Coronary artery (tissue), 2 donors: ENCODE measurements around the gene PUM1.

Experiments used
- DNase-seq: peaks from one replicate; pipeline ENCODE4 v3.0.0-alpha.2; 2017; ENCODE audit warnings: low spot score
- H3K27ac ChIP-seq, 2 donors: fragments of 200-600 bp; sonication (generic); one replicate each; pipeline ENCODE4 v1.5.1; 2016 to 2019
- H3K4me3 ChIP-seq: fragments of 200-600 bp; sonication (generic); 2 replicates; pipeline ENCODE4 v1.5.1; 2016; ENCODE audit warnings: mild to moderate bottlenecking, moderate library complexity
- TF ChIP-seq, protein P1 (sequence below): fragments of 200-600 bp; sonication (generic); IDR thresholded peaks from one replicate; pipeline ENCODE4 v1.5.1; 2019; ENCODE audit warnings: antibody characterized with exemption

Gene PUM1

DNA sequence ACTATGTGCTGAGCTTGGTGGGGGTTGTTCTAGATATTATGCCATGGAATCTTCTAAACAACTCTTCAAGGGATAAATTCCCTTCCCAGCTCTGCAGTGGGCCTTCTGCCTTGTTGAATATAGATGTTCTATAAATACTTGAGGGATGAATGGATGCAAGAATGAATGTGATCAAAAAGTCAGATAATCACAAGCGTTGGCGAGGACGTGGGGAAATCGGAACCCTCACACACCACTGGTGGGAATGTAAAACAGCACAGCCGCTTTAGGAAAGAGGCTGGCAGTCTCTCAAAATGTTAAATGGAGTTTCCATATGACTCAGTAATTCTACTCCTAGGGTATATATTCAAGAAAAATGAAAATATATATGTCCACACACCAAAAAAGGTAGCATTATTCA is 176.0 kb downstream of the PUM1 start:
- no peak for DNase-seq
- peak overlapping the region; percentile 89 to 93 for H3K27ac ChIP-seq
- TF ChIP-seq, protein P1, sequence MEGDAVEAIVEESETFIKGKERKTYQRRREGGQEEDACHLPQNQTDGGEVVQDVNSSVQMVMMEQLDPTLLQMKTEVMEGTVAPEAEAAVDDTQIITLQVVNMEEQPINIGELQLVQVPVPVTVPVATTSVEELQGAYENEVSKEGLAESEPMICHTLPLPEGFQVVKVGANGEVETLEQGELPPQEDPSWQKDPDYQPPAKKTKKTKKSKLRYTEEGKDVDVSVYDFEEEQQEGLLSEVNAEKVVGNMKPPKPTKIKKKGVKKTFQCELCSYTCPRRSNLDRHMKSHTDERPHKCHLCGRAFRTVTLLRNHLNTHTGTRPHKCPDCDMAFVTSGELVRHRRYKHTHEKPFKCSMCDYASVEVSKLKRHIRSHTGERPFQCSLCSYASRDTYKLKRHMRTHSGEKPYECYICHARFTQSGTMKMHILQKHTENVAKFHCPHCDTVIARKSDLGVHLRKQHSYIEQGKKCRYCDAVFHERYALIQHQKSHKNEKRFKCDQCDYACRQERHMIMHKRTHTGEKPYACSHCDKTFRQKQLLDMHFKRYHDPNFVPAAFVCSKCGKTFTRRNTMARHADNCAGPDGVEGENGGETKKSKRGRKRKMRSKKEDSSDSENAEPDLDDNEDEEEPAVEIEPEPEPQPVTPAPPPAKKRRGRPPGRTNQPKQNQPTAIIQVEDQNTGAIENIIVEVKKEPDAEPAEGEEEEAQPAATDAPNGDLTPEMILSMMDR, result no peak
- H3K4me3 ChIP-seq, result no peak overlapping the region

DNA sequence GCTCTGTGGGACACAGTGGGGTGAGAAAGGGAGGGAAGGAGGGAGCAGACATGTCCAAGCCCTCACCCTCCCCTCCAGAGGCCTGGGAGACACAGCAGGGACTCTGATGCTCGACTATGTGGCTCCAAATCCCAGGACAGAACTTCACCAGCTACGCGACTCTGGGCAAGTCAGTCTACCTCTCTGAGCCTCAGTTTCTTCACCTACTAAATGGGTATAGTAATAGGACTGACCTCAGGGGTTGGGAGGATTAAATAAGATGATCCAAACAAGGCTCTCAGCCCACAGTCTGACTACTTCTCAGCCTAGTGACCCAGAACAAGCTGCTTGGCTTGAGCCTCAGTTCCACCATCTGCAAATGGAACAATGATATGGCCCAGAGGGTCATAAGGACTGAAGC is 176.5 kb downstream of the PUM1 start:
- TF ChIP-seq, protein P1, result no peak
- no peak for DNase-seq
- peak overlapping the region; percentile 14 for H3K4me3 ChIP-seq
- peak overlapping the region; percentile 89 to 93 for H3K27ac ChIP-seq

DNA sequence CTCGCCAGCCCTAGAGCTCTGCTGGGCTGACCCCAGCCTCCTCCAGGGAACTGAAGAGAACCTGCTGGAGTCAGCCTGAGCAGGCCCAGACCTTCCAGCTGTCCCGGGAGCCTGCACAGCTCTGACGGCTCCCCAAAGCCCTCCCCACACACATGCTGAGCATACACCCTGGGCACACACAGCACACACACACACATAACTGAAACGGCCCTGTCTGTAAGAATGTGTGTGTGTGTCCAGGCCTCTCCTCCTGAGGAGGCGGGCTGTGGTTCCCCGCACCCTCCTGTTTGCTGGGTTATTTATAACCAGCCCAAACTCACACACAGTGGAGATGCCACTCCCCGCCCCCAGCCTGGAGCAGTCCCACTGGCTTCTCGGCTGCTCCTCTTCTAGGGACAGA is 177.1 kb downstream of the PUM1 start:
- Histone ChIP-seq H3K4me3 (peak overlapping the region; percentile 14), H3K27ac (peak overlapping the region; percentile 89 to 93)
- DNase-seq, result peak; percentile 87
- TF ChIP-seq, protein P1, result no peak

DNA sequence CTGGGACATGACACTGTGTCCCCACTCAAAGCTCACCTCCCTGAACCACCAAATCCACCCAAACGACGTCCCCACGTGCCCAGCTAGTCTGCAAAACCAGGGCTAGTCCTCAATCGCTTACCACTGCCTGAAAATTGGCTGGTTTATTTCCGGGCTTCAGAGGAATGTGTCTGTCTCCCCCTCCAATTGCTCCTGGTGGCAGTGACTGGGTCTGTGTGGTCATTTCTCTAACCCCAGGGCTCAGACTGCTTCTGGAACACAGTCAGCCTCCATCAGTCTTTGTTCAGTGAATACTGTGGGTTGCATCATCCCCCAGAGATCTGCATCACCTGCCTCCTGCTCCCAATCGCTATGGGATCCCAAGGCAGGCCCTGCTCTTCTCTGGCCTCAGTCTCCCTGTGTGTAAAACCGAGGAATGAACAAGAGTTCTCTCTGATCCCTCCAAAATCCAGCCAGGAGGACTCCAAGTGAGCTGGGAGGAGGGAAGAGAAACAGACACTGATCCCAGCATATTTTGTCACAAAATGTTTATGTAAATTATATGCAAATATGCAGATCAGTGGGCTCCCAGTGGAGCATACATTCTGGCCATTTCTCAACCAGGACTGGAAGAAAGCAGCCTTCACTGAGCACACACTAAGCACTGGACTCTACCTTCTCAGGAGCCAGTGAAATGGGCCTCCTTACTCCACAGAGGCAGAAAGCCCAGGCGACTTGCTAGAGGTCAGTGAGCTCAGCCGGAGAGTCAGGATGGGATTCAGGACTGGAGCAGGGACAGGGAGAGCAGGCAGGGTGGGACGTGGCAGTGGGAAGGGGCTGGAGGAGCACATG is 177.8 kb downstream of the PUM1 start:
- Histone ChIP-seq H3K27ac (peak overlapping the region; percentile 89 to 93), H3K4me3 (peak overlapping the region; percentile 14)
- no peak for DNase-seq
- TF ChIP-seq, protein P1, result no peak

DNA sequence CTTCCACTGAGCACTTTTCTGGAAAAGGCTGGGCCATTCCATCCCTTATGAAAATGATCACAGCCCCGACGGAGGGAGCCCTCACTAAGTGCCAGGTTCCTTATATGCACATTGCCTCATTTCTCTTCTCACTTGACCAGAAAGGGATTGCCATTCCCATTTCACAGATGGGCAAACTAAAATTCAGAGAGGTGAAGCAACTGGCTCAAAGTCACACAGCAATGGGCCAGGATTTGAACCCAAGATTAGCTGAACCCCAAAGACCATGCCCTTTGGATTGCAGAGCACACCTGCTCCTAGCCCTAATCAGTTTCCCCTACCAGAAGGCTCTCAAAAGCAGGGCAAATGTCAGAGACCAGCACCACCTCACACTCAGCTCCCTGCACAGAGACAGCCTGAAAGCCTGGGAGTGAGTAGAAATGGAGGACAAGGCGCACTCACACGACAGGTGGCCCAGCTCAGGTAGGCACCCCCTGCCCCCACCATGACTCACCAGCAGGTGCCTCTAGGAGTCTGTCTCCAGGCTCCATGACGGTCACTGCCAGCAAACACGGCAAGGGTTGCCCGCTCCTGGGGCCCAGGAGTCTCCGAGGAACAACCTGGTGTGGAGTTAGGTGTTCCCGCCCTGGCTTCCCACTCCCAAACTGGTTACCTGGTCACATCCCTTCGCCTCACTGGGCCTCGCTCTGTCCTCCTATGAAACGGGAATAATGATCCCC is 178.6 kb downstream of the PUM1 start:
- no peak for DNase-seq
- no peak overlapping the region for H3K4me3 ChIP-seq
- TF ChIP-seq, protein P1, result no peak
- H3K27ac ChIP-seq, result peak overlapping the region; percentile 89 to 93

DNA sequence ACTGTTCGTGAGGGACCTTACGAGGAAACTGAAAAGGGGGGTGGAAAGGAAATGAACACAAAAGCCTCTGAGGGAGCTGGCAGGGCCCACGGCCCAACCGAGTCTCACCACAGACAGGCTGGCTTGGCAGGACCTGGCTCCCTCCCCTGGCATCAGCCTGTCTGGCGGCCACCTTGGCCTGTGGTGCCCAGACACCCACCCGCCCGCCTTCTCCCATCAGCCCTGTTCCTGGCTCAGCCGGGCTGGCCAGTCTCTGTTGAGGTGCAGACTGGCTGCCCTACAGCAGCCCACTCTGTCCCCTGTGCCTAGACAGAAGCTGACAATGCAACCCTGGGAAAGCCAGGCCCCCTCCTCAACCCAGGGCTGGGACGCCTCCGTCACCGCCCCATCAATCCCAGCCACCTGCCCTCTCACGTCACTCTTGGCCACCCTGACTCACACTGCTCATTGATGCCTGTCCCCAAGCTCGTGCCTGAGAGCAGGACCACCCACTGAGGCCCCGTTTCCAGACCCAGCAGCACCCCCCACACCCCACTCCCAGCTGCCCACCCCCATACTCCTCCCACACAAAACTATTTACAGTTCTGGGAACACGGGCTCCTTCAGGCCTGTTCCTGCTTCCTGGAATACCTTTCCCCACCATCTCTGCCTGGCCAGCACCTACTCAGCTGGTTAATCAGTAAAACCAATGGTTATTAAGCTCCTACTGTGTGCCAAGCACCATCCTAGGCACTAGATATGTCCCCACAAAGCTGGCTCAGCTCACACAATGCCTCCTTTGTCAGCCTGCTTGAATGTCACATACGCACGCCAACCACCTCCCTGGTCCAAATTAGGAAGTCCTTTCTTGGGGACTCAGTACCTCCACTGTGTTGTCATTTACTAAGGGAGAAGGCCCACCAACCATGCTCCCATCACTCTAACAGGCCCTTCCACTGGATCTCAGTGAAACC is 179.7 kb downstream of the PUM1 start:
- Histone ChIP-seq H3K27ac (peak overlapping the region; percentile 48 to 56), H3K4me3 (no peak overlapping the region)
- TF ChIP-seq, protein P1, result no peak
- DNase-seq, result no peak
